Vagina (tissue), 2 donors: ENCODE results near the gene PLA2G5. TPM values are rescaled to one million over a fixed set of nuclear protein-coding genes. Genes with fewer than 3 reads are reported as not detected.

Experiments used
- DNase-seq, 2 donors: peaks; one replicate each; pipeline ENCODE4 v3.0.0-alpha.2; 2017; ENCODE audit errors: extremely low spot score in 2 of 2
- H3K27ac ChIP-seq: fragments of 200-600 bp; sonication (generic); one replicate; pipeline ENCODE4 v1.5.1; 2019
- H3K27me3 ChIP-seq: fragments of 200-600 bp; sonication (generic); one replicate; pipeline ENCODE4 v1.5.1; 2019
- H3K36me3 ChIP-seq, 2 donors: fragments of 200-600 bp; sonication (generic); one replicate each; pipeline ENCODE4 v1.5.1; 2017 to 2019
- H3K4me1 ChIP-seq: fragments of 200-600 bp; sonication (generic); one replicate; pipeline ENCODE4 v1.5.1; 2019
- H3K4me3 ChIP-seq, 2 donors: fragments of 200-600 bp; sonication (generic); 1 replicate in 1 of 2; 2 replicates in 1 of 2; pipeline ENCODE4 v1.5.1; 2016 to 2019
- H3K9me3 ChIP-seq: fragments of 200-600 bp; sonication (generic); one replicate; pipeline ENCODE4 v1.5.1; 2019
- POLR2A ChIP-seq, 2 donors: fragments of 450-650 bp; IDR thresholded peaks; one replicate each; pipeline ENCODE4 v1.6.1; 2017; ENCODE audit warnings: antibody characterized with exemption in 2 of 2, mild to moderate bottlenecking in 2 of 2, moderate library complexity in 2 of 2
- POLR2AphosphoS5 ChIP-seq, 2 donors: sonication (generic); formaldehyde crosslinking; IDR thresholded peaks; one replicate each; pipeline ENCODE4 v1.9.0; 2017; ENCODE audit warnings: antibody characterized with exemption in 2 of 2, mild to moderate bottlenecking in 2 of 2, low read depth in 1 of 2; ENCODE audit not compliant: insufficient read depth in 1 of 2
- intact Hi-C: fragments of 100-400 bp; cut with DNase I; formaldehyde crosslinking; loops from one replicate; pipeline ENCODE4 v1.15.1; 2023
- total RNA-seq: library from RNA; depleted of rRNA; stranded (reverse); fragments of >200 nt; gene quantifications from one replicate; pipeline ENCODE4 v1.2.3, GENCODE V29; 2016
- TF ChIP-seq, protein P1 (sequence below), 3 experiments: fragments of 450-650 bp in 2 of 3; fragments of 200-600 bp in 1 of 3; sonication (generic) in 1 of 3; IDR thresholded peaks; one replicate each; pipeline ENCODE4 v1.5.1; 2017 to 2019; ENCODE audit warnings: antibody characterized with exemption in 3 of 3, mild to moderate bottlenecking in 2 of 3, moderate library complexity in 2 of 3

The PLA2G5 gene
- total RNA-seq, 1 donor from 2014 or later, result 2.7 TPM

- Histone ChIP-seq H3K4me3 (no peak overlapping the region), H3K27ac (peak overlapping the region; percentile 67), H3K27me3 (no peaks in the 10 kb centered on the region), H3K9me3 (no peaks in the 10 kb centered on the region), H3K36me3 (no peaks in the 10 kb centered on the region), H3K4me1 (peaks cover 16% of the 10 kb centered on the region)
- intact Hi-C loops, result no loop called here
- TF ChIP-seq POLR2A (IDR thresholded peaks at IDR 0.05), result no peak
- no peak for DNase-seq
These were observed 23.3 kb downstream of the PLA2G5 start for GRCh38 chr1:20093303-20093702.

DNA sequence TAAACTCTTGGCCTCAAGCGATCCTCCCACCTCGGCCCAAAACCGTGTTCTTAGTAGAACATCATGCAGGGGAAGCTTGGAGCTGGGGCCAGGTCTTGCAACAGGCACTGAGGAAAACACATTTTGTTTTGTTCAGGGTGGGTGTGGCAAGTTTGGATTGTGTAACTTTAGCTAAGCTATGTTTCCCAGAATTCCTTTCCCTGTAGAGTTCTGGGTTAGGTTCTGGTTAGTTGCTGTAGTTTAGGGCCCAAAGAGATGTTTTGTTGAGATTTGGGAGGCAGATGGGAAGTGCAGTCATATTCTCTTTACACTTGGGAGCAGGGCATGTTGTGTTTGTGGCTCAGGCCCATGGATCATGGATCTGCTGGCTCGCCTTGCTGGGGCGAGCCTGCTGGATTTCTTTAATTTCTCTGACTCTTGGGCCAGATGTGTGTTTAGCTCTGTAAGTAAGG is 24.0 kb downstream of the PLA2G5 start:
- Histone ChIP-seq H3K4me1 (peaks cover 21% of the 10 kb centered on the region), H3K36me3 (no peaks in the 10 kb centered on the region), H3K4me3 (no peak overlapping the region), H3K27ac (peak overlapping the region; percentile 67), H3K9me3 (no peaks in the 10 kb centered on the region), H3K27me3 (no peaks in the 10 kb centered on the region)
- TF ChIP-seq POLR2AphosphoS5 (IDR thresholded peaks at IDR 0.05; ENCODE audit: insufficient read depth in 1 of 2, low read depth in 1 of 2), result peak in 1 of 2 donors; percentile 46
- TF ChIP-seq, protein P1, sequence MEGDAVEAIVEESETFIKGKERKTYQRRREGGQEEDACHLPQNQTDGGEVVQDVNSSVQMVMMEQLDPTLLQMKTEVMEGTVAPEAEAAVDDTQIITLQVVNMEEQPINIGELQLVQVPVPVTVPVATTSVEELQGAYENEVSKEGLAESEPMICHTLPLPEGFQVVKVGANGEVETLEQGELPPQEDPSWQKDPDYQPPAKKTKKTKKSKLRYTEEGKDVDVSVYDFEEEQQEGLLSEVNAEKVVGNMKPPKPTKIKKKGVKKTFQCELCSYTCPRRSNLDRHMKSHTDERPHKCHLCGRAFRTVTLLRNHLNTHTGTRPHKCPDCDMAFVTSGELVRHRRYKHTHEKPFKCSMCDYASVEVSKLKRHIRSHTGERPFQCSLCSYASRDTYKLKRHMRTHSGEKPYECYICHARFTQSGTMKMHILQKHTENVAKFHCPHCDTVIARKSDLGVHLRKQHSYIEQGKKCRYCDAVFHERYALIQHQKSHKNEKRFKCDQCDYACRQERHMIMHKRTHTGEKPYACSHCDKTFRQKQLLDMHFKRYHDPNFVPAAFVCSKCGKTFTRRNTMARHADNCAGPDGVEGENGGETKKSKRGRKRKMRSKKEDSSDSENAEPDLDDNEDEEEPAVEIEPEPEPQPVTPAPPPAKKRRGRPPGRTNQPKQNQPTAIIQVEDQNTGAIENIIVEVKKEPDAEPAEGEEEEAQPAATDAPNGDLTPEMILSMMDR (IDR thresholded peaks at IDR 0.05), result no peak
- DNase-seq, result peak in 1 of 2 donors; percentile 95
- intact Hi-C loops, result no loop called here

DNA sequence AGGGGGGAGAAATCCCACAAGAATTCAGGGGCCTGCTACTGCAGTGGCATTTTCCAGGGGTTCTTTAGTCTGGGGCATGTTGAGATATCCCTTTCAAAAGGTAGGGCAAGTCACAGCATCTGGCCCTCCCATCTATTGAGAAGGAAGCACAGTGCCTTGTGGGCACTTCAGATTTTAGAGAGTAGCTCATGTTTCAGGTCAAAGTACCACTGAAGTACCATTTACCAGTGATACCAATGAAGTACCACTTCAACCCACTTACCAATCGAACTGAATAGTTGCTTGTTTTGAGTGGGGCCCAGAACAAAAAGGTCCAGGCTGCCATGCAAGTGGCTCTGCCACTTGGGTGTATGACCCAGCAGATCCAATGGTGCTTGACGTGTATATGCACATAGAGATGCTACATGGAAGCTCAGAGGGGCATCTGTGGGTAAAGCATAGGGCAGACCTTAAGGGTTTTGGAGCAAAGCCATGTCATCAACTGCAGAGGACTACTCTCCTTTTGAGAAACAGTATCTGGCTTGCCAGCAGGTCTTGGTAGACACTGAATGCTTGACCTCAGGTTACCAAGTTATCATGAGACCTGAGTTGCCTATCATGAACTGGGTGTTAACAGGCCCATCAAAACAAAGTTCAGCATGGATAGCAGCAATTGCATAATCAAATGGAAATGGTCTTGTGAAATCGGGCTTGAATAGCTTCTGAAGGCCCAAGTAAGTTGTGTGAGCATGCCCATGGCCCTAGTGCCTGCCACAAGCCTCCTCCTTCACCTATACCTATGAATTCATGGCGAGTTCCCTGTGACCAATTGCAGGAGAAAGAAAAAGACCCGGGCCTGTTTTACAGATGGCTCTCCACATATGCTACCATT is 25.8 kb downstream of the PLA2G5 start:
- H3K9me3 ChIP-seq, result no peaks in the 10 kb centered on the region
- H3K36me3 ChIP-seq, result no peaks in the 10 kb centered on the region
- no peak for DNase-seq
- no peak overlapping the region for H3K4me3 ChIP-seq
- peaks cover 22% of the 10 kb centered on the region for H3K4me1 ChIP-seq
- peak overlapping the region; percentile 67 for H3K27ac ChIP-seq
- intact Hi-C loops, result no loop called here
- no peaks in the 10 kb centered on the region for H3K27me3 ChIP-seq
- TF ChIP-seq POLR2AphosphoS5 (IDR thresholded peaks at IDR 0.05; ENCODE audit: insufficient read depth in 1 of 2, low read depth in 1 of 2) (no peak), POLR2A (IDR thresholded peaks at IDR 0.05) (no peak)
- TF ChIP-seq, protein P1 (IDR thresholded peaks at IDR 0.05), result no peak

DNA sequence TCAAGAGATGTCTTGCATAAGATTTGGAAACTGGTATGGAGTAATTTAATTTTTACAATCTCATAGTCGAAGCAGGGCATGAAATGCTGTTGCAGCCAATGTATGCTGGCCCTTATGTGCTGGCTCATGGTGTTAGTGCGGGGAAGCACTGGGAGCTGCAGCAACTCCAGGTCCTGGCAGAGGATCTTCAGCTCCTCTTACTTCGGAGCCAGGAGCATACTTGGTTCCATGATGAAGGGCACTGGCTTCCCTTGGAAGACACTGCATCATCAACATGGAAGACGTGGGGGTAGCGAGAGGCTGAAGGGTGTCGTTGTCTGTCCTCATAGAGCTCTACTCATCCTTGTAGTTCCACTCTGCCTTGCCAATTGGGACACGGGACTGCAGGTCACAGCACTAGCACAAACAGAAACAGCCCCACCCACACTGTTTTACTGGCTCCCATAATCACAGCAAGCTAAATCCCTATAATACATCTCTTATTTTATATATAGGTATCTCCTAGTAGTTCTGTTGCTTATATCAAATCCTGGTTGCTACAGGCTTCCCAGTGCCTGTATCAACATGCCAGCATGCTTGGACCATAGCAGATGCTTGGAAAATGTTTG is 26.9 kb downstream of the PLA2G5 start:
- Histone ChIP-seq H3K9me3 (no peaks in the 10 kb centered on the region), H3K27me3 (no peaks in the 10 kb centered on the region), H3K4me3 (no peak overlapping the region), H3K27ac (no peak overlapping the region), H3K4me1 (peaks cover 22% of the 10 kb centered on the region), H3K36me3 (no peaks in the 10 kb centered on the region)
- TF ChIP-seq POLR2A (IDR thresholded peaks at IDR 0.05) (no peak), POLR2AphosphoS5 (IDR thresholded peaks at IDR 0.05; ENCODE audit: insufficient read depth in 1 of 2, low read depth in 1 of 2) (no peak)
- TF ChIP-seq, protein P1 (IDR thresholded peaks at IDR 0.05), result no peak
- intact Hi-C loops, result no loop called here
- no peak for DNase-seq

GRCh38 chr1:20099533-20099932 is 29.5 kb downstream of the PLA2G5 start:
- Histone ChIP-seq H3K27ac (peak overlapping the region; percentile 27), H3K36me3 (no peaks in the 10 kb centered on the region), H3K4me3 (no peak overlapping the region), H3K9me3 (no peaks in the 10 kb centered on the region), H3K4me1 (peaks cover 29% of the 10 kb centered on the region), H3K27me3 (no peaks in the 10 kb centered on the region)
- TF ChIP-seq POLR2A (IDR thresholded peaks at IDR 0.05) (no peak), POLR2AphosphoS5 (IDR thresholded peaks at IDR 0.05; ENCODE audit: insufficient read depth in 1 of 2, low read depth in 1 of 2) (no peak)
- TF ChIP-seq, protein P1 (IDR thresholded peaks at IDR 0.05), result no peak
- DNase-seq, result no peak
- intact Hi-C loops, result no loop called here
